GM18870 (cell line): ENCODE data around the gene ADK.
"Not testable (repeated sequence)": the region's sequence is repeated elsewhere in the genome, so short reads cannot be mapped to it uniquely, and the experiment has no call there.

Experiments used
- ATAC-seq: cut with Tn5 transposase; IDR thresholded peaks from one replicate; pipeline ENCODE4 v1.9.1; 2021; ENCODE audit warnings: moderate library complexity; ENCODE audit not compliant: unreplicated experiment

ADK gene

GRCh38 chr10:74460812-74461211 is 309.8 kb downstream of the ADK start:
- no peak for ATAC-seq

GRCh38 chr10:74474022-74474713 is 323.1 kb downstream of the ADK start:
- no peak for ATAC-seq

GRCh38 chr10:74476162-74476706 is 325.2 kb downstream of the ADK start:
- not testable (repeated sequence) for ATAC-seq

GRCh38 chr10:74480778-74481177 is 329.8 kb downstream of the ADK start:
- no peak for ATAC-seq

- no peak for ATAC-seq
These were observed 332.3 kb downstream of the ADK start for GRCh38 chr10:74483356-74483755.

GRCh38 chr10:74485283-74485682 is 334.3 kb downstream of the ADK start:
- ATAC-seq = no peak

GRCh38 chr10:74486659-74487058 is 335.6 kb downstream of the ADK start:
- ATAC-seq = no peak

GRCh38 chr10:74488907-74489306 is 337.9 kb downstream of the ADK start:
- no peak for ATAC-seq

- ATAC-seq = no peak
These were observed 339.5 kb downstream of the ADK start for GRCh38 chr10:74490551-74490950.

GRCh38 chr10:74491014-74491413 is 340.0 kb downstream of the ADK start:
- no peak for ATAC-seq

- not testable (repeated sequence) for ATAC-seq
These were observed 345.3 kb downstream of the ADK start for GRCh38 chr10:74496276-74496675.

- not testable (repeated sequence) for ATAC-seq
These were observed 347.6 kb downstream of the ADK start for GRCh38 chr10:74498664-74499063.

GRCh38 chr10:74500026-74500704 is 349.1 kb downstream of the ADK start:
- no peak for ATAC-seq

GRCh38 chr10:74500816-74501215 is 349.8 kb downstream of the ADK start:
- no peak for ATAC-seq

- no peak for ATAC-seq
These were observed 352.1 kb downstream of the ADK start for GRCh38 chr10:74502963-74503608.

GRCh38 chr10:74507951-74508350 is 356.9 kb downstream of the ADK start:
- no peak for ATAC-seq

GRCh38 chr10:74510594-74510993 is 359.6 kb downstream of the ADK start:
- no peak for ATAC-seq

GRCh38 chr10:74511051-74511450 is 360.0 kb downstream of the ADK start:
- ATAC-seq = no peak

GRCh38 chr10:74514322-74514721 is 363.3 kb downstream of the ADK start:
- ATAC-seq = no peak

GRCh38 chr10:74518061-74518460 is 367.0 kb downstream of the ADK start:
- ATAC-seq = no peak

- no peak for ATAC-seq
These were observed 370.5 kb downstream of the ADK start for GRCh38 chr10:74521526-74521925.

- no peak for ATAC-seq
These were observed 372.2 kb downstream of the ADK start for GRCh38 chr10:74523199-74523598.
